ENCODE results near the gene RHOH.

DNA sequence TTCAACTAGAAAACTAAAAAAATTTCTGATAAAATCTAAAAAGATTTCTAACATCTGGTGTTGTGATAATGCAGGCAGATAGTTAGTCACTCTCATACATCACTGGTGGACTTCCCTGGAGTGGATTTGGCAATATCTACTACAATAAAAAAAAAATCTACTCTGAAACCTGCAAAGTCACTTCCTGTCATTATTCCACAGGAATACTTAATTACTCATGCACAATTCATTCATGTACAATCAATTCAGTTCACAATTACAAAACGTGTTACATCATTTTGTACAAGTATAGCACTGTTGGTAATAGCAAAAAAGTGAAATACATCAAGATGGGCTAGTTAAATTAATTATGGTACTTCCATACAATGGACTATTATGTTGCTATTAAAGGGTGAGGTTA lies 16.5 kb upstream of the RHOH start:
- no peak for TF ChIP-seq ZBTB21 (tag by site-specific recombination; IDR thresholded peaks at IDR 0.05)
- TF ChIP-seq, protein P1, sequence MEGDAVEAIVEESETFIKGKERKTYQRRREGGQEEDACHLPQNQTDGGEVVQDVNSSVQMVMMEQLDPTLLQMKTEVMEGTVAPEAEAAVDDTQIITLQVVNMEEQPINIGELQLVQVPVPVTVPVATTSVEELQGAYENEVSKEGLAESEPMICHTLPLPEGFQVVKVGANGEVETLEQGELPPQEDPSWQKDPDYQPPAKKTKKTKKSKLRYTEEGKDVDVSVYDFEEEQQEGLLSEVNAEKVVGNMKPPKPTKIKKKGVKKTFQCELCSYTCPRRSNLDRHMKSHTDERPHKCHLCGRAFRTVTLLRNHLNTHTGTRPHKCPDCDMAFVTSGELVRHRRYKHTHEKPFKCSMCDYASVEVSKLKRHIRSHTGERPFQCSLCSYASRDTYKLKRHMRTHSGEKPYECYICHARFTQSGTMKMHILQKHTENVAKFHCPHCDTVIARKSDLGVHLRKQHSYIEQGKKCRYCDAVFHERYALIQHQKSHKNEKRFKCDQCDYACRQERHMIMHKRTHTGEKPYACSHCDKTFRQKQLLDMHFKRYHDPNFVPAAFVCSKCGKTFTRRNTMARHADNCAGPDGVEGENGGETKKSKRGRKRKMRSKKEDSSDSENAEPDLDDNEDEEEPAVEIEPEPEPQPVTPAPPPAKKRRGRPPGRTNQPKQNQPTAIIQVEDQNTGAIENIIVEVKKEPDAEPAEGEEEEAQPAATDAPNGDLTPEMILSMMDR (tag by site-specific recombination; IDR thresholded peaks at IDR 0.05), result no peak
- TF ChIP-seq TRIM28 (IDR thresholded peaks at IDR 0.05; ENCODE audit: borderline replicate concordance, low read length), result no peak
- TF ChIP-seq WT1 (tag by site-specific recombination; IDR thresholded peaks at IDR 0.05), result no peak
- TF ChIP-seq BCL11A (tag by site-specific recombination; IDR thresholded peaks at IDR 0.05; ENCODE audit: low read depth), result no peak
- TF ChIP-seq HOXA7 (CRISPR knock-in tag; IDR thresholded peaks at IDR 0.05; ENCODE audit: borderline replicate concordance), result no peak
- TF ChIP-seq, protein P2, sequence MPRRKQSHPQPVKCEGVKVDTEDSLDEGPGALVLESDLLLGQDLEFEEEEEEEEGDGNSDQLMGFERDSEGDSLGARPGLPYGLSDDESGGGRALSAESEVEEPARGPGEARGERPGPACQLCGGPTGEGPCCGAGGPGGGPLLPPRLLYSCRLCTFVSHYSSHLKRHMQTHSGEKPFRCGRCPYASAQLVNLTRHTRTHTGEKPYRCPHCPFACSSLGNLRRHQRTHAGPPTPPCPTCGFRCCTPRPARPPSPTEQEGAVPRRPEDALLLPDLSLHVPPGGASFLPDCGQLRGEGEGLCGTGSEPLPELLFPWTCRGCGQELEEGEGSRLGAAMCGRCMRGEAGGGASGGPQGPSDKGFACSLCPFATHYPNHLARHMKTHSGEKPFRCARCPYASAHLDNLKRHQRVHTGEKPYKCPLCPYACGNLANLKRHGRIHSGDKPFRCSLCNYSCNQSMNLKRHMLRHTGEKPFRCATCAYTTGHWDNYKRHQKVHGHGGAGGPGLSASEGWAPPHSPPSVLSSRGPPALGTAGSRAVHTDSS (tag by site-specific recombination; IDR thresholded peaks at IDR 0.05), result no peak
- no peak for TF ChIP-seq ZNF670 (tag by site-specific recombination; IDR thresholded peaks at IDR 0.05; ENCODE audit: low read depth)
- TF ChIP-seq ZNF701 (tag by site-specific recombination; IDR thresholded peaks at IDR 0.05), result no peak
- no peak for TF ChIP-seq GLI4 (tag by site-specific recombination; IDR thresholded peaks at IDR 0.05)
